Uterus (tissue), 4 donors: ENCODE measurements around the gene EPHB2. TPM values are rescaled to one million over a fixed set of nuclear protein-coding genes. Genes with fewer than 3 reads are reported as not detected.

Experiments
- DNase-seq, 2 donors: peaks; one replicate each; pipeline ENCODE4 v3.0.0-alpha.2; 2019 to 2020
- H3K27ac ChIP-seq, 2 donors: fragments of 200-600 bp; sonication (generic); 1 replicate in 1 of 2; 2 replicates in 1 of 2; pipeline ENCODE4 v1.5.1; 2016 to 2018
- H3K27me3 ChIP-seq, 2 donors: fragments of 200-600 bp; sonication (generic); one replicate each; pipeline ENCODE4 v1.5.1; 2018 to 2019; ENCODE audit warnings: control low read depth in 1 of 2
- H3K36me3 ChIP-seq, 2 donors: fragments of 200-600 bp; sonication (generic); one replicate each; pipeline ENCODE4 v1.5.1; 2019; ENCODE audit warnings: control low read depth in 1 of 2
- H3K4me1 ChIP-seq, 2 donors: fragments of 200-600 bp; sonication (generic); one replicate each; pipeline ENCODE4 v1.5.1; 2018 to 2019; ENCODE audit warnings: control low read depth in 1 of 2
- H3K4me3 ChIP-seq, 2 donors: fragments of 200-600 bp; sonication (generic); 1 replicate in 1 of 2; 2 replicates in 1 of 2; pipeline ENCODE4 v1.5.1; 2018 to 2019; ENCODE audit warnings: mild to moderate bottlenecking in 1 of 2
- H3K9me3 ChIP-seq, 2 donors: fragments of 200-600 bp; sonication (generic); one replicate each; pipeline ENCODE4 v1.5.1; 2019; ENCODE audit warnings: control low read depth in 1 of 2
- CTCF ChIP-seq, 4 experiments: fragments of 200-600 bp in 2 of 4; fragments of 450-650 bp in 2 of 4; sonication (generic) in 2 of 4; IDR thresholded peaks; one replicate each; pipeline ENCODE4 v1.5.1; 2016 to 2019; ENCODE audit warnings: antibody characterized with exemption in 4 of 4, mild to moderate bottlenecking in 2 of 4, moderate library complexity in 1 of 4
- POLR2A ChIP-seq, 2 donors: fragments of 450-650 bp; IDR thresholded peaks; one replicate each; pipeline ENCODE4 v1.6.1; 2016; ENCODE audit warnings: antibody characterized with exemption in 2 of 2, mild to moderate bottlenecking in 1 of 2, moderate library complexity in 1 of 2
- intact Hi-C: fragments of 100-400 bp; cut with DNase I; formaldehyde crosslinking; loops from one replicate; pipeline ENCODE4 v1.15.1; 2023; ENCODE audit warnings: low total_unique reads
- total RNA-seq, 4 donors: library from RNA; depleted of rRNA in 3 of 4; stranded (reverse); fragments of >200 nt in 3 of 4; gene quantifications; one replicate each; pipeline versions ENCODE4 v1.1.0 to v1.2.4, GENCODE V29; 2014 to 2023
- donor health status: DM: yes; HTN: yes; CAD: no.

The EPHB2 gene
- total RNA-seq, 4 donors from 2014 or later: under 0.01 to 49.6 (median 2.2) TPM

GRCh38 chr1:22959545-22960360, 249.1 kb downstream of the EPHB2 start:
- no peak for DNase-seq
- no peak overlapping the region for H3K27ac ChIP-seq
- no peak overlapping the region for H3K4me3 ChIP-seq
- TF ChIP-seq CTCF (IDR thresholded peaks at IDR 0.05): no peak
- intact Hi-C loops: no loop called here
- no peaks in the 10 kb centered on the region for H3K9me3 ChIP-seq
- no peaks in the 10 kb centered on the region for H3K36me3 ChIP-seq
- no peaks in the 10 kb centered on the region for H3K27me3 ChIP-seq
- H3K4me1 ChIP-seq: no peaks in the 10 kb centered on the region

- Histone ChIP-seq H3K4me1 (no peaks in the 10 kb centered on the region), H3K27ac (no peak overlapping the region), H3K9me3 (no peaks in the 10 kb centered on the region), H3K27me3 (no peaks in the 10 kb centered on the region), H3K4me3 (no peak overlapping the region), H3K36me3 (no peaks in the 10 kb centered on the region)
- no peak for DNase-seq
- intact Hi-C loops: no loop called here
- TF ChIP-seq CTCF (IDR thresholded peaks at IDR 0.05) (no peak), POLR2A (IDR thresholded peaks at IDR 0.05) (no peak)
Measured at GRCh38 chr1:22962558-22962957, 251.9 kb downstream of the EPHB2 start.

GRCh38 chr1:22963044-22963677, 252.5 kb downstream of the EPHB2 start:
- H3K9me3 ChIP-seq: no peaks in the 10 kb centered on the region
- intact Hi-C loops: no loop called here
- no peak overlapping the region for H3K27ac ChIP-seq
- no peak overlapping the region for H3K4me3 ChIP-seq
- H3K36me3 ChIP-seq: no peaks in the 10 kb centered on the region
- DNase-seq: no peak
- TF ChIP-seq CTCF (IDR thresholded peaks at IDR 0.05) (no peak), POLR2A (IDR thresholded peaks at IDR 0.05) (no peak)
- H3K4me1 ChIP-seq: no peaks in the 10 kb centered on the region
- H3K27me3 ChIP-seq: no peaks in the 10 kb centered on the region

GRCh38 chr1:22966309-22966708, 255.7 kb downstream of the EPHB2 start:
- TF ChIP-seq CTCF (IDR thresholded peaks at IDR 0.05) (no peak), POLR2A (IDR thresholded peaks at IDR 0.05) (no peak)
- peaks cover 0 to 3% of the 10 kb centered on the region in 2 donors for H3K27me3 ChIP-seq
- no peaks in the 10 kb centered on the region for H3K9me3 ChIP-seq
- intact Hi-C loops: no loop called here
- H3K4me3 ChIP-seq: no peak overlapping the region
- H3K36me3 ChIP-seq: no peaks in the 10 kb centered on the region
- no peak for DNase-seq
- no peak overlapping the region for H3K27ac ChIP-seq
- H3K4me1 ChIP-seq: no peaks in the 10 kb centered on the region

GRCh38 chr1:22967833-22968232, 257.2 kb downstream of the EPHB2 start:
- intact Hi-C loops: no loop called here

More at GRCh38 chr1:22967833-22968232, 257.2 kb downstream of the EPHB2 start:
- no peaks in the 10 kb centered on the region for H3K4me1 ChIP-seq
- no peaks in the 10 kb centered on the region for H3K9me3 ChIP-seq
- no peak overlapping the region for H3K4me3 ChIP-seq
- no peak for DNase-seq
- H3K27me3 ChIP-seq: peaks cover 0 to 6% of the 10 kb centered on the region in 2 donors
- H3K36me3 ChIP-seq: no peaks in the 10 kb centered on the region
- TF ChIP-seq POLR2A (IDR thresholded peaks at IDR 0.05): no peak
- no peak for TF ChIP-seq CTCF (IDR thresholded peaks at IDR 0.05)
- no peak overlapping the region for H3K27ac ChIP-seq
